SK-N-SH (cell line): ENCODE results near the gene GLCE. TPM values are rescaled to one million over a fixed set of nuclear protein-coding genes. Genes with fewer than 3 reads are reported as not detected.

Experiments used
- CTCF ChIA-PET: fragments of 300-600, 350-600 bp; formaldehyde crosslinking; extraction: SDS; loops from one replicate; lab custom pipeline; 2021; lab: Yijun Ruan, JAX
- POLR2A ChIA-PET: fragments of 350-600 bp; sonication (Branson Sonifier 250); formaldehyde crosslinking; extraction: SDS; loops from one replicate; lab custom pipeline; 2020; ENCODE audit warnings: antibody characterized with exemption, inconsistent platforms; lab: Yijun Ruan, JAX
- DNase-seq: peaks from one replicate; pipeline ENCODE4 v3.0.0; 2012
- H2AFZ ChIP-seq: fragments of 200-600 bp; sonication (generic); 2 replicates; pipeline ENCODE4 v1.8.1; 2016; ENCODE audit warnings: antibody characterized with exemption, mild to moderate bottlenecking, low read depth
- H3F3A ChIP-seq: fragments of 200-600 bp; sonication (generic); replicated peaks from 2 replicates; pipeline ENCODE3; 2016; ENCODE audit warnings: antibody characterized with exemption, mild to moderate bottlenecking; ENCODE audit not compliant: insufficient read depth
- H3K27ac ChIP-seq, 2 experiments: fragments of 200-500 bp in 1 of 2; fragments of 200-600 bp in 1 of 2; sonication (Bioruptor generic) in 1 of 2; sonication (generic), shearing (Covaris generic) in 1 of 2; 2 replicates each; pipeline versions ENCODE4 v1.5.1 to v1.6.1; 2014 to 2016; ENCODE audit warnings: low read depth in 2 of 2, inconsistent platforms in 1 of 2, low read length in 1 of 2, mild to moderate bottlenecking in 1 of 2, mixed read lengths in 1 of 2
- H3K27me3 ChIP-seq: fragments of 200-600 bp; sonication (generic), shearing (Covaris generic); 2 replicates; pipeline ENCODE4 v1.6.1; 2016; ENCODE audit warnings: mixed run types; ENCODE audit not compliant: insufficient read depth
- H3K36me3 ChIP-seq, 2 experiments: fragments of 200-500 bp in 1 of 2; fragments of 200-600 bp in 1 of 2; sonication (Bioruptor generic) in 1 of 2; sonication (generic) in 1 of 2; replicated peaks in 1 of 2; 2 replicates each; pipeline versions ENCODE3 to v1.5.1; 2014 to 2016; ENCODE audit warnings: low read length in 1 of 2, mild to moderate bottlenecking in 1 of 2; ENCODE audit not compliant: insufficient read depth in 2 of 2, control insufficient read depth in 1 of 2
- H3K4me1 ChIP-seq, 2 experiments: fragments of 200-500 bp in 1 of 2; fragments of 200-600 bp in 1 of 2; sonication (Bioruptor generic) in 1 of 2; sonication (generic), shearing (Covaris generic) in 1 of 2; 2 replicates each; pipeline versions ENCODE4 v1.5.1 to v1.6.1; 2014 to 2016; ENCODE audit warnings: low read depth in 1 of 2, low read length in 1 of 2, mixed run types in 1 of 2; ENCODE audit not compliant: insufficient read depth in 2 of 2, control insufficient read depth in 1 of 2
- H3K4me2 ChIP-seq: fragments of 200-600 bp; sonication (generic), shearing (Covaris generic); 2 replicates; pipeline ENCODE4 v1.6.1; 2017; ENCODE audit warnings: mixed run types
- H3K4me3 ChIP-seq, 2 experiments: fragments of 200-500 bp in 1 of 2; fragments of 200-600 bp in 1 of 2; sonication (Bioruptor generic) in 1 of 2; sonication (generic), shearing (Covaris generic) in 1 of 2; 2 replicates each; pipeline versions ENCODE4 v1.5.1 to v1.8.1; 2014 to 2016; ENCODE audit warnings: low read depth in 2 of 2, inconsistent platforms in 1 of 2, low read length in 1 of 2, mild to moderate bottlenecking in 1 of 2, mixed read lengths in 1 of 2, moderate library complexity in 1 of 2
- H3K79me2 ChIP-seq: fragments of 200-600 bp; sonication (generic); 2 replicates; pipeline ENCODE4 v1.8.1; 2017; ENCODE audit warnings: mild to moderate bottlenecking; ENCODE audit not compliant: insufficient read depth
- H3K9ac ChIP-seq: fragments of 200-600 bp; sonication (generic); 2 replicates; pipeline ENCODE4 v1.6.1; 2017; ENCODE audit warnings: mixed run types
- H3K9me2 ChIP-seq: fragments of 200-600 bp; sonication (generic); 2 replicates; pipeline ENCODE4 v1.6.1; 2017; ENCODE audit warnings: mixed run types
- H3K9me3 ChIP-seq: fragments of 200-600 bp; sonication (generic); 2 replicates; pipeline ENCODE4 v1.6.1; 2017; ENCODE audit warnings: mixed run types, mild to moderate bottlenecking, moderate library complexity
- H4K20me1 ChIP-seq: fragments of 200-600 bp; sonication (generic); 2 replicates; pipeline ENCODE4 v1.6.1; 2017; ENCODE audit warnings: mild to moderate bottlenecking, mixed run types; ENCODE audit not compliant: insufficient read depth
- CTCF ChIP-seq: fragments of 200-600 bp; sonication (generic); IDR thresholded peaks from 2 replicates; pipeline ENCODE4 v1.6.1; 2017; ENCODE audit warnings: antibody characterized with exemption, mild to moderate bottlenecking, moderate library complexity
- ELF1 ChIP-seq: IDR thresholded peaks from 2 replicates; pipeline ENCODE4 v1.4.0; 2012
- EP300 ChIP-seq, 2 experiments: IDR thresholded peaks; 2 replicates each; pipeline versions ENCODE4 v1.4.0 to v1.6.1; 2012; ENCODE audit warnings: borderline replicate concordance in 1 of 2, low read depth in 1 of 2, low read length in 1 of 2
- IRF3 ChIP-seq: fragments of 150-350 bp; IDR thresholded peaks from 2 replicates; pipeline ENCODE4 v1.6.1; 2016; ENCODE audit warnings: mild to moderate bottlenecking, low read depth, low read length
- MEF2A ChIP-seq: IDR thresholded peaks from 2 replicates; pipeline ENCODE4 v1.4.0; 2012; ENCODE audit warnings: low read depth, borderline replicate concordance
- NFIC ChIP-seq: IDR thresholded peaks from 2 replicates; pipeline ENCODE4 v1.4.0; 2012; ENCODE audit warnings: borderline replicate concordance
- PBX3 ChIP-seq: IDR thresholded peaks from 2 replicates; pipeline ENCODE4; 2012
- POLR2AphosphoS5 ChIP-seq: IDR thresholded peaks from 2 replicates; pipeline ENCODE4 v1.6.1; 2012; ENCODE audit warnings: low read depth, low read length
- RAD21 ChIP-seq: IDR thresholded peaks from 2 replicates; pipeline ENCODE4 v1.6.1; 2012; ENCODE audit warnings: mild to moderate bottlenecking, low read length
- REST ChIP-seq: IDR thresholded peaks from 2 replicates; pipeline ENCODE4 v1.6.1; 2012; ENCODE audit warnings: mild to moderate bottlenecking, low read depth, low read length, moderate library complexity
- RFX5 ChIP-seq: IDR thresholded peaks from 2 replicates; pipeline ENCODE4 v1.6.1; 2012; ENCODE audit warnings: mild to moderate bottlenecking, improper control_type of control experiment, low read length
- TAF1 ChIP-seq: IDR thresholded peaks from 2 replicates; pipeline ENCODE4 v1.6.1; 2012; ENCODE audit warnings: low read depth, mild to moderate bottlenecking, low read length, moderate library complexity, borderline replicate concordance
- TEAD4 ChIP-seq: IDR thresholded peaks from 2 replicates; pipeline ENCODE4 v1.4.0; 2012; ENCODE audit warnings: mild to moderate bottlenecking, borderline replicate concordance; ENCODE audit not compliant: insufficient read depth
- USF1 ChIP-seq: IDR thresholded peaks from 2 replicates; pipeline ENCODE4 v1.4.0; 2012; ENCODE audit warnings: low read depth, borderline replicate concordance
- WGBS: methylation state at CpG from one replicate; pipeline ENCODE4 v1.1.6; 2017; ENCODE audit warnings: low lambda C conversion rate; 5-methylcytosine and 5-hydroxymethylcytosine counted together
- polyA plus RNA-seq, 3 experiments: library from polyadenylated mRNA; depleted of rRNA; stranded (reverse); fragments of >200 nt; gene quantifications; 2 replicates each; pipeline ENCODE4 v1.2.3, GENCODE V29; 2012

Gene GLCE
- polyA plus RNA-seq, 1 of the 3 experiments (the other 2 are of a cell fraction) = 19.5 TPM

- TF ChIP-seq REST = no peak
- TF ChIP-seq USF1 = no peak
- TF ChIP-seq TEAD4 = no peak
- TF ChIP-seq NFIC = no peak
- TF ChIP-seq PBX3 = no peak
- TF ChIP-seq POLR2AphosphoS5 = no peak
Measured at GRCh38 chr15:69133862-69134519, 26.4 kb upstream of the GLCE start (continued).

GRCh38 chr15:69134791-69135190 lies 25.6 kb upstream of the GLCE start:
- H3K9me2 ChIP-seq = no peaks in the 10 kb centered on the region
- H3K4me1 ChIP-seq = peaks cover 0 to 9% of the 10 kb centered on the region in 2 experiments; a peak in 1 of 4 replicates
- ChIA-PET POLR2A (no interaction called here), CTCF (interaction anchor here (1.9 kb wide), 1 partner anchor 75 kb away, joined by 9 read pairs; no protein-coding TSS in a partner anchor)
- H2AFZ ChIP-seq = no peak overlapping the region
- no peak overlapping the region for H3K27ac ChIP-seq
- H3K4me2 ChIP-seq = no peak overlapping the region
- no peaks in the 10 kb centered on the region for H3K36me3 ChIP-seq
- H3K79me2 ChIP-seq = no peaks in the 10 kb centered on the region
- no peaks in the 10 kb centered on the region for H4K20me1 ChIP-seq
- no peaks in the 10 kb centered on the region for H3F3A ChIP-seq
- DNase-seq = no peak
- TF ChIP-seq ELF1 (no peak), MEF2A (no peak), TEAD4 (no peak)
- H3K4me3 ChIP-seq = no peak overlapping the region
- H3K9me3 ChIP-seq = no peaks in the 10 kb centered on the region
- H3K27me3 ChIP-seq = no peaks in the 10 kb centered on the region; the same call in 1 of the 2 replicates
- 59% methylated on average over 2 of the region's 2 CpGs for WGBS
- H3K9ac ChIP-seq = no peak overlapping the region

- Histone ChIP-seq H3K4me1 (peaks cover 0 to 9% of the 10 kb centered on the region in 2 experiments; a peak in 1 of 4 replicates), H3K4me2 (no peak overlapping the region), H3K4me3 (no peak overlapping the region), H4K20me1 (no peaks in the 10 kb centered on the region), H3K9me3 (no peaks in the 10 kb centered on the region), H3F3A (no peaks in the 10 kb centered on the region), H3K79me2 (no peaks in the 10 kb centered on the region), H3K9me2 (no peaks in the 10 kb centered on the region), H2AFZ (no peak overlapping the region), H3K36me3 (no peaks in the 10 kb centered on the region), H3K9ac (no peak overlapping the region), H3K27ac (no peak overlapping the region), H3K27me3 (no peaks in the 10 kb centered on the region; the same call in 1 of the 2 replicates)
- ChIA-PET CTCF (interaction anchor here (1.0 to 1.1 kb wide), 2 partner anchors 27 to 94 kb away, joined by 3 read pairs; no protein-coding TSS in a partner anchor), POLR2A (no interaction called here)
- WGBS = 82% methylated on average over 2 of the region's 2 CpGs
- DNase-seq = no peak
- TF ChIP-seq POLR2AphosphoS5 (no peak), TAF1 (no peak), IRF3 (no peak), EP300 (IDR thresholded peaks at IDR 0.05; ENCODE audit: borderline replicate concordance in 1 of 2, low read depth in 1 of 2, low read length in 1 of 2) (no peak), RAD21 (no peak), CTCF (no peak), RFX5 (no peak)
Measured at GRCh38 chr15:69135499-69135898, 24.9 kb upstream of the GLCE start.
